ENCODE measurements around the gene NUP107. TPM values are rescaled to one million over a fixed set of nuclear protein-coding genes. Genes with fewer than 3 reads are reported as not detected.
"Not testable (repeated sequence)": the region's sequence is repeated elsewhere in the genome, so short reads cannot be mapped to it uniquely, and the experiment has no call there.

Gene NUP107
- 57.0 and 89.9 TPM in 2 replicates for total RNA-seq (2014; rRNA removed; shearing (Covaris generic))

DNA sequence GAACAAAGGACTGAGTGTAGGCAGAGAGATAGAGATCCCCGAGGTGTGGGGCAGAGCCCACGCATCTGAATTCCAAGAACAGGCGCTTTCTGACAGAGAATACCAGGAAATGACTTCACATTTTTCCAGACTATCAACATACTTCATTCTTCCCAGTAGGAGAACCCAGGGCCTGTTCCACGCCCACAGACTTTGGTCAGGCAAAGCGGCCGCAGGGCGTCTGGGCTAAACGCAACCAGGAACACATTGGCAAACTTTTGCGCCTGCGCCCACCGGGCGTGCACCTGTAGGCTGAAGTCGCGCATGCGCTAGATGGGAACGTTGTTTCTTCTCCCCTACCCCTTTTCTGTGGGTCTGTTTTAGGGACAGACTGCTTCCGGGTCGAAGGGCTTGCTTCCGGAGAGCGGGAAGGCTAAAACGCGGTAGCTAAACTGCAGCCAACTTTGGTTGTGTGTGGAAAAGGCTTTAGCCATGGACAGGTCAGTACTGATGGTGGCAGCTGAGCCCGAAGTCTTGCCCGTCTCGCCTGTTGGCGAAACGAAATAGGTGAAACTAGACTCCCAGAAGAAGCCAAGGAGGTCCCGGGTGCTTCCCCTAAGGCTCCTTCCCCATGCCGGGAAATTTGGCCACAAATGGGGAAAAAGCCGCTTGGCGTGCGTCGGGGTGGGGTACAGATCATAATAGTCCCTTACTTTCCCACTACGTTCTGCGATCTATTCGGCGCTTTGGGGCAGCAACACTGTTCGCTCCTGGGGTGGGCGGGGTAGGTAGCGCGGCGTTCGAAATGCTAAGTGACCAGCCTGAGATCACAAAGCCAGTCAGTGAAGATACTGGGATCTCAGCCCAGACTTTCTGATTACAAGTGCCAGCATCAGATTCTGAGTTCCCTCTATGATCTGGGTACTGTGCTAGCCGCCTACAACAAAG lies at the start of gene NUP107:
Gene NUP107, plus strand, starts transcription at position 384 of the 927 bp plus-strand sequence. Its CDS starts 88 bp downstream, at position 472.
- peak; percentile 99 for DNase-seq (ENCODE audit: low spot score)

DNA sequence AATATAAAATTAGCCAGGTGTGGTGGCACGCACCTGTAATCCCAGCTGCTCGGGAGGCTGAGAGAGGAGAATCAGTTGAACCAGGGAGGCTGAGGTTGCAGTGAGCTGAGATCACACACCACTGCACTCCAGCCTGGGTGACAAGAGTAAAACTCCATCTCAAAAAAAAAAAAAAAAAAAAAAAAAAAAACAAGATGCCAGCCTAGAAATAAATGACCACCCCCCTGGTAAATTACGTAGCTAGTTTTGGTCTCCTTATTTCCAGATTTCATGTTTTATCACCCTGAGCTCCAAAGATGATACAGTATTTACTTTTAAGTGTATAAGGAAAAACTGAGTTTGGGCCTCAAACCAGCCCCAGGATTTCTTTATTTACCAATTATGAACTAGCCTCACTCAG lies 49.3 kb upstream of the NUP107 start:
- DNase-seq (ENCODE audit: low spot score), result not testable (repeated sequence)

DNA sequence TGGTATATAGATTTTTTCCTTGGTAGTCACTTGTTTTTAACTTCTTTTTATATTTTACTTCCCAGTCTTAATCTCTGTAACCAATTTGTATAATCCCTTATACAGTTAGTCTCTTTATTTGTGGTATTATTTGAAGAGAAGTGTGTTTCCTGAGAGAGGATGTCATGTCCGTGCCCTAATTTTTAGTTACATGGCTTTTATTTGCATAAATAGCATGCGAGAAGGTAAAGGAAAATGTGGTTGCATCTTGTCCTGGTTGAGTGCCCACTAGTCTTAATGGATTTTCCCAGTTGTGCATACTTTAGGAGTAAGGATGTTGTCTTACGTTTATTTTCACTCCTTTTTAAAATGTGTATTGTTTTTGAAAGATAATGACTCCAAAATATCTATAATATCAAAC lies 48.6 kb upstream of the NUP107 start:
- no peak for DNase-seq (ENCODE audit: low spot score)

- peak; percentile 16 for DNase-seq (ENCODE audit: low spot score)
Observed at GRCh38 chr12:68638721-68639395, 47.9 kb upstream of the NUP107 start.

GRCh38 chr12:68639396-68639767 lies 47.4 kb upstream of the NUP107 start:
- DNase-seq (ENCODE audit: low spot score), result no peak

GRCh38 chr12:68641138-68641537 lies 45.6 kb upstream of the NUP107 start:
- peak; percentile 14 for DNase-seq (ENCODE audit: low spot score)

DNA sequence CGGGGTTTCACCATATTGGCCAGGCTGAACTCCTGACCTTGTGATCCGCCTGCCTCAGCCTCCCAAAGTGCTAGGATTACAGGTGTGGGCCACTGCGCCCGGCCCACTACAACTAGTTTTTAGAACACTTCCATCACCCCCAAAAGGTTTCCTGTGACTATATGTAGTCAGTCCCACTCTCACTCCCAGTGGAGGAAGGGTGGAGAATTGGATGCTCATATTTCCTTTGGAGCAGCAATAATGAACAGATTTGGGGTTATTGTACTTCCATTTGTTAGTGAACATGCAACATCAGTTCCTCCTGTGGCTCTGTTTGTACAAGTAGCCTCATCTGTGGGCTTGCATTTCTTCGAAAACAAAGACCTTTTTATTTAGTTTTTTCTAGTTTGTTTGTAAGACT lies 40.3 kb upstream of the NUP107 start:
- DNase-seq (ENCODE audit: low spot score), result no peak

GRCh38 chr12:68647507-68647906 lies 39.3 kb upstream of the NUP107 start:
- DNase-seq (ENCODE audit: low spot score), result no peak

- peak; percentile 29 for DNase-seq (ENCODE audit: low spot score)
Observed at GRCh38 chr12:68648179-68648578, 38.6 kb upstream of the NUP107 start.

DNA sequence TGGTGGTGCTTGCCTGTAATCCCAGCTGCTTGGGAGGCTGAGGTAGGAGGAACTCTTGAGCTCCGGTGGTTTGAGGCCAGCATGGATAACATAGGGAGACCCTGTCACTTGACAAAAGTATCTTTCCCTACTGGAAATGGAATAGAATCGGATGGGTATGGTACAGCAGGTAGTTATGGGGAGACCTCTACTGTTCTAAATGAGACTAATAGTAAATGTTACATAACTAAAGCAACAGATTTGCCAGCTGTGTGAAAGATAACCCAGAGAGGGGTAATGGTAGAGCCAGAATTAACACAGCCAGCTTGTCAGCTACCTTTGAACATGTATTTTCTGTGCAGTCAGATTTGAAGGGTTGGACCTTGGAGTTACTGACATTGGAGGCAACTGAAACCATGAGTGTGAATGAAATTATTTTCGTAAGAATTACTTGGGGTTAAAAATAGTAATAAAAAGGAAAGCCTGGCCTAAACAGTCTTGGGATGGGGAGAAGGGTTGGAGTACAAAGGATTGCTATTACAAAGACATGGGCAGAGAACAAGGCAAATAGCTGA lies 21.7 kb upstream of the NUP107 start:
- no peak for DNase-seq (ENCODE audit: low spot score)

DNA sequence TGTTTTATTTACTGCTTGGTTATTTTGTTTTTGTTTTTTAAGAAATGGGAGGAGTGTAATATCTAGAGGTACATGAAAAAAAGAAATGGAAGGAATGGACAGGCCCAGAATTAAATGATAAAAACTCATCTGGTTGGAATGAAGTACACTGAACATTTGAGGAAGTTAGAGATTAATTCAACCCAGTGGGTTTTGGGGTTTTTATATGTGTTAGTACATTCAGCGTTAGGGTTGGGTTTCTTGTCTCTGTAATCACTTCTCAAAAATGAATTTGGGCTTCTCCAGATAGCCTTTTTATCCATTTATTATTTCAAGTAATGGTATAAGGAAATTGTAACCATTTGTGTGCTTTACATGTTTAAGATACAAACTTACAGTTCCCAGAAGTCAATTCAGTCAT lies 19.5 kb upstream of the NUP107 start:
- DNase-seq (ENCODE audit: low spot score), result no peak

DNA sequence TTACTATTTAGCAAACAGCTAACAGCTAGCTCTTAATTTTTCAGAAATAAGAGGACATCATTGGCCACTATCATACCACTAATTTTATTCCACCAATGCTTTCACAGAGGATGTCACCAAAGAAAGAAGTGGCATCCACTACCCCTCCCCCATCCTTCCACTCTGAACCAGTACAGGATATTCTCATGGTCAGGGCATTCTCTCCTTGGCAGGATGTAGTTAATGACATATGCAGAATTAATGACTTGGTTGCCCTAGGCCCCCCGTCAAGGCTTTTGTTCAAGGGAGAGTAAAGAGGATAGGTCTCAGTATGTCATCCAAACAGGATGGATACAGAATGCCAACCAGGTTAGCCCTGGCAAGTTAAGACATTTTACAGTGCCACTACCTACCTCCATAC lies 18.9 kb upstream of the NUP107 start:
- no peak for DNase-seq (ENCODE audit: low spot score)

- DNase-seq (ENCODE audit: low spot score), result no peak
Observed at GRCh38 chr12:68671179-68671578, 15.6 kb upstream of the NUP107 start.

GRCh38 chr12:68673788-68674187 lies 13.0 kb upstream of the NUP107 start:
- no peak for DNase-seq (ENCODE audit: low spot score)

DNA sequence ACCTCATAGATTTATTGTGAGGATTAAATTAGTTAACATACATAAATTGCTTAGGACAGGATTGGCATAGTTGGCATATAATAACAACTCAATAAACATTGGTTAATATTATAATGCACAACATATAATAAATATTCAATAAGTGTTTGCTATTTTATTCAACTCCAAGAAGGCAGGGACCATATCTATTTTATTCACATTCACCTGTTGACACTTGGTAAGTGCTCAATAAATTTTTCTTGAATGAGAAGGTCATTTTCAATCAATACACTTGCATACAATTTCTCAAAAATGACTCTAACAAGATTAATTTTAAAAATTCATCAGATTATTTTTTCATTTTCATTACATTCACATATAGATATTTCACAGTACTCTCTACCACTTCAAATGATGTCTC lies 12.4 kb upstream of the NUP107 start:
- DNase-seq (ENCODE audit: low spot score), result no peak

GRCh38 chr12:68675101-68675842 lies 11.5 kb upstream of the NUP107 start:
- DNase-seq (ENCODE audit: low spot score), result no peak

DNA sequence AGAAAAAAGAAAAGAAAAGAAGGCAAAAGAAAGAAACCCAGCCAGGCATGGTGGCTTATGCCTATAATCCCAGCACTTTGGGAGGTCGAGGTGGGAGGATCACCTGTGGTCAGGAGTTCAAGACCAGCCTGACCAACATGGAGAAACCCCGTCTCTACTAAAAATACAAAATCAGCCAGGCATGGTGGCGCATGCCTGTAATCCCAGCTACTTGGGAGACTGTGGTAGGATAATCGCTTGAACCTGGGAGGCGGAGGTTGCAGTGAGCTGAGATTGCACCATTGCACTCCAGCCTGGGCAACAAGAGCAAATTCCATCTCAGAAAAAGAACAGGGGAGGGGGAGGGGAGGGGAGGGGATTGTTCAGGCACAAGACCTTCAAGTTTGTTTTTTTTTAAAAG lies 9.9 kb upstream of the NUP107 start:
- DNase-seq (ENCODE audit: low spot score), result not testable (repeated sequence)

GRCh38 chr12:68686262-68686594 lies 550 bp upstream of the NUP107 start:
- no peak for DNase-seq (ENCODE audit: low spot score)

- DNase-seq (ENCODE audit: low spot score), result no peak
Observed at GRCh38 chr12:68695454-68695853, 8.7 kb downstream of the NUP107 start.

DNA sequence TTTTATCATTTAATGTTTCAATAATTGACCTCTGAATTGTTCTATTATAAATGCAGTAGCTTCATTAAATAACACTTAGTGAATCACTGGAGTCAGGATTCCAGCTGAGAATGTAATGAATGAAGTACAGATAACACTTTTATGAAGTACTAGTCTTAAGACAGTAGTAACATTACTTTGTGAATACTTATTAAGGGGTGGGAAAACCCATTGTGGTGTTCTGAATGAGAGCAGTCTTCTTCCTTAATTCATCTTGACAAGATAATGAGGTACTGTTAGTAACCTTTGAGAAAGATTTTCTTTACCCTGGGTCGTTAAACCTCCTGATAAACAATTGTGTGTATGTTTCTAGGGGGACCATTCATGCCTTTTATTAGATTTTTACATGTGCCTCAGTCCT lies 12.7 kb downstream of the NUP107 start:
- no peak for DNase-seq (ENCODE audit: low spot score)

DNA sequence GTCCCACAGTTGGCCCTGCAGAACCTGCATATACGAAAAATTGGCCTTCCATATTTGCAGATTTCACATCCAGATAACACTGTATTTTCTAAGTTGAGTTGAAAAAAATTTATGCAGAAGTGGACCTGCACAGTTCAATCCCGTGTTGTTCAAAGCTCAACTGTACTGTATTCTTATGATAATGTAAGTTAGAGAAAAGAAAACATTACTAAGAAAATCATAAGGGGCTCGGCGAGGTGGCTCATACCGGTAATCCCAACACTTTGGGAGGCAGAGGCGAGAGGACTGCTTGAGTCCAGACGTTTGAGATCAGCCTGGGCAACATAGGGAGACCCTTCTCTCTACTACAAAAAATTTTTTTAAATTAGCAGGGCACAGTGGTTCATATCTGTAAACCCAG lies 41.0 kb downstream of the NUP107 start:
- DNase-seq (ENCODE audit: low spot score), result no peak

GRCh38 chr12:68733661-68734071 lies 46.9 kb downstream of the NUP107 start:
- no peak for DNase-seq (ENCODE audit: low spot score)
